Stomach (tissue), 9 donors: ENCODE measurements around the gene CCN6. TPM values are rescaled to one million over a fixed set of nuclear protein-coding genes. Genes with fewer than 3 reads are reported as not detected.
A peak's percentile ranks its signal among the peaks of the same experiment; 100 is the strongest.
"Not testable (repeated sequence)": the region's sequence is repeated elsewhere in the genome, so short reads cannot be mapped to it uniquely, and the experiment has no call there.

Source experiments
- DNase-seq, 2 donors: peaks; one replicate each; pipeline versions ENCODE4 v3.0.0 to v3.0.0-alpha.2; 2013 to 2019
- H3K27ac ChIP-seq, 5 donors: fragments of 200-600 bp in 4 of 5; sonication (generic) in 4 of 5; one replicate each; pipeline ENCODE4 v1.5.1; 2013 to 2019; ENCODE audit warnings: mild to moderate bottlenecking in 1 of 5, moderate library complexity in 1 of 5
- H3K27me3 ChIP-seq, 3 donors: fragments of 200-600 bp; sonication (generic); one replicate each; pipeline ENCODE4 v1.5.1; 2017 to 2019; ENCODE audit warnings: mixed run types in 1 of 3
- H3K36me3 ChIP-seq, 4 donors: fragments of 200-600 bp; sonication (generic); 1 replicate in 3 of 4; 2 replicates in 1 of 4; pipeline ENCODE4 v1.5.1; 2016 to 2019
- H3K4me1 ChIP-seq, 4 donors: fragments of 200-600 bp; sonication (generic); one replicate each; pipeline ENCODE4 v1.5.1; 2016 to 2019
- H3K4me3 ChIP-seq, 4 donors: fragments of 200-600 bp; sonication (generic) in 3 of 4; one replicate each; pipeline ENCODE4 v1.5.1; 2016 to 2019; ENCODE audit warnings: mild to moderate bottlenecking in 1 of 4
- H3K9me3 ChIP-seq, 4 donors: fragments of 200-600 bp; sonication (generic); one replicate each; pipeline ENCODE4 v1.5.1; 2016 to 2019
- EP300 ChIP-seq: sonication (generic); formaldehyde crosslinking; IDR thresholded peaks from one replicate; pipeline ENCODE4 v1.6.1; 2017; ENCODE audit warnings: antibody characterized with exemption
- POLR2A ChIP-seq, 4 donors: fragments of 450-650 bp; IDR thresholded peaks; one replicate each; pipeline ENCODE4 v1.6.1; 2016; ENCODE audit warnings: antibody characterized with exemption in 4 of 4, control low read depth in 2 of 4, mild to moderate bottlenecking in 1 of 4, moderate library complexity in 1 of 4
- POLR2AphosphoS5 ChIP-seq, 3 donors: sonication (generic); formaldehyde crosslinking; IDR thresholded peaks; one replicate each; pipeline ENCODE4 v1.6.1; 2016; ENCODE audit warnings: antibody characterized with exemption in 3 of 3
- WGBS, 5 donors: extraction: QIAGEN DNeasy Blood & Tissue Kit in 3 of 5; methylation state at CpG; one replicate each; pipeline versions ENCODE4 v1.1.5 to v1.1.7; 2013 to 2018; 5-methylcytosine and 5-hydroxymethylcytosine counted together
- intact Hi-C: fragments of 100-400 bp; cut with DNase I; formaldehyde crosslinking; loops from one replicate; pipeline ENCODE4 v1.15.1; 2023; ENCODE audit warnings: low total_unique reads
- polyA plus RNA-seq, 3 donors: library from polyadenylated mRNA; stranded (reverse); fragments of 200-250 nt; gene quantifications; one replicate each; pipeline ENCODE4 v1.2.3, GENCODE V29; 2013
- total RNA-seq, 5 donors: library from RNA; depleted of rRNA; stranded (reverse); fragments of >200 nt; gene quantifications; one replicate each; pipeline versions ENCODE4 v1.1.0 to v1.2.3, GENCODE V29; 2014 to 2016
- TF ChIP-seq, protein P1 (sequence below), 7 experiments: fragments of 450-650 bp in 4 of 7; fragments of 200-600 bp in 3 of 7; sonication (generic) in 3 of 7; IDR thresholded peaks; one replicate each; pipeline ENCODE4 v1.5.1; 2016 to 2019; ENCODE audit warnings: antibody characterized with exemption in 7 of 7, control low read depth in 2 of 7, mild to moderate bottlenecking in 1 of 7
- donor health status: healthy with polysubstance abuse.
- donor health status: Bipolar disorder and iron deficiency.
- donor health status: healthy.

The CCN6 gene
- total and polyA plus RNA-seq, 8 donors, result not detected

DNA sequence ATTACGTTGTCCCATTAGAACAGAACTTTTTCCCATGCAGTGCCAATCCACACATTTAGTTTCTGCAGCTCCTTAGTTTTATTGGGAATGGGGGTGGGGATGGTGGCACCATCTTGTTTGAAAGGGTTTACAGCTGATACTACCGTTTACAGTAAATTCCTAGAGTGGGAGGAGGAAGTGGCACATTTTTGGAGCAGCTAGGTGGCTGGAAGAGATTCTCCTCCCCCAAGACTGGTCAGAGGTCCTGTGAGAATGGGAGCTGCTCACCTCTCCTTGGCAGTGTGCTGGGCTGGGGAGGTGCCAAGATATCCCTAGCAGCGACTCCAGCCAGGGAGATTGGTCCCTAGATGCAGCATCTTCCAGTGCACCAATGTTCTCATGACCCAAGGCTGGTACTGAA, 12.4 kb upstream of the CCN6 start:
- intact Hi-C loops, result no loop called here

DNA sequence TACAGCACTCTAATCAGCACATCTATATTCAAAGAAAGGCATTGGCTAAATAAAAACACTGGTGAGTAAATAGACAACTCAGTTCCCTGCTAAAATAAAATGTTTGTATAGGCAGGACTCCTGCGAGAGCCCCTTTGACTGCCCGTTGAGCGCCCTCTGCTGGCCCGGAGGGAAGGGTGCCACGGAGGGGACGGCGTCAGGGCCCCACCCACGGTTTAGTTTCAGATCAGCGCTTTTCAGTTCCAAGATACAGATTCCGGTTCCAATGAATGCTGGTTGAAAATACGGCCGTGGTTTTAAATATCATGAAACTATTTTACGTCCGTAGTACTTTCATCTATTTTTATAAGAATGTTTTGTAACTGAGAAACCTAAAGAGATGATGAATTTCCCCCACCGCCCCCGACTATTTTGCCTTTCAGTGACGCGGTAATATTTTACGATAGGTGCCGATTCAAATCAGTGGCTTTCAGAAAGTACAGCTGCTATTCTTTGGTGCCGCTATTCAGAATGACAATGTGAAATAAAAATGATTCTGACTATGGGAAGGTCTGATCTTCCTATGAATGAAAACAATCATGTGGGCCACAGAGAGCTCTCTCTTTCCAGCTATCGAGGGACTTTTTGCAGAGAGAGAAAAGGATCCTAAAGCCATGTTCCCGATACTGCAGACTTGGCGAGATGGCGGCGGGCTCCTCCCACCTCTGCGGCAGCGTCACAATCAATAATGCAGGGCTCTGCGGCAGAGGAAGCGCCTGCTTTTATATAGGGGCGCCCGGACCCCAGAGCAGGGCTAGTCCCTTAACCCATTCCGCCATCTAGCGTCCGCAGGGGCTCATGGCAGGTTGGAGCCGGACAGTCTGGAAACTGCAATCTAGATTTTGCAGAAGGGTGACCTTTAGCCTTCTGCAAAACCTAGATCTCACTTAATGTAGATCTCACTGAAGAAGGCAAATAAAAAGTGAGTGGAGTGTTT, 10.6 kb upstream of the CCN6 start:
- 0% methylated on average over 36 of the region's 36 CpGs for WGBS, 5 donors
- peak in 2 of 3 donors; percentile 50 to 68 for TF ChIP-seq POLR2AphosphoS5 (IDR thresholded peaks at IDR 0.05)
- no peak for TF ChIP-seq POLR2A (IDR thresholded peaks at IDR 0.05)
- TF ChIP-seq, protein P1, sequence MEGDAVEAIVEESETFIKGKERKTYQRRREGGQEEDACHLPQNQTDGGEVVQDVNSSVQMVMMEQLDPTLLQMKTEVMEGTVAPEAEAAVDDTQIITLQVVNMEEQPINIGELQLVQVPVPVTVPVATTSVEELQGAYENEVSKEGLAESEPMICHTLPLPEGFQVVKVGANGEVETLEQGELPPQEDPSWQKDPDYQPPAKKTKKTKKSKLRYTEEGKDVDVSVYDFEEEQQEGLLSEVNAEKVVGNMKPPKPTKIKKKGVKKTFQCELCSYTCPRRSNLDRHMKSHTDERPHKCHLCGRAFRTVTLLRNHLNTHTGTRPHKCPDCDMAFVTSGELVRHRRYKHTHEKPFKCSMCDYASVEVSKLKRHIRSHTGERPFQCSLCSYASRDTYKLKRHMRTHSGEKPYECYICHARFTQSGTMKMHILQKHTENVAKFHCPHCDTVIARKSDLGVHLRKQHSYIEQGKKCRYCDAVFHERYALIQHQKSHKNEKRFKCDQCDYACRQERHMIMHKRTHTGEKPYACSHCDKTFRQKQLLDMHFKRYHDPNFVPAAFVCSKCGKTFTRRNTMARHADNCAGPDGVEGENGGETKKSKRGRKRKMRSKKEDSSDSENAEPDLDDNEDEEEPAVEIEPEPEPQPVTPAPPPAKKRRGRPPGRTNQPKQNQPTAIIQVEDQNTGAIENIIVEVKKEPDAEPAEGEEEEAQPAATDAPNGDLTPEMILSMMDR (IDR thresholded peaks at IDR 0.05), result peak in 5 of 7 experiments; percentile 85 to 95 (median 91)
- no peak for TF ChIP-seq EP300
- intact Hi-C loops, result no loop called here
- Histone ChIP-seq H3K4me1 (peaks cover 0 to 25% (median 13%) of the 10 kb centered on the region in 4 donors), H3K27me3 (no peaks in the 10 kb centered on the region), H3K27ac (peak overlapping the region; percentile 79 to 89 (median 84)), H3K36me3 (no peaks in the 10 kb centered on the region), H3K4me3 (peak overlapping the region; percentile 55 to 65 (median 60)), H3K9me3 (no peaks in the 10 kb centered on the region)
- peak; percentile 84 to 97 for DNase-seq

More for the DNA sequence above, 12.4 kb upstream of the CCN6 start:
- DNase-seq, result no peak
- TF ChIP-seq, protein P1 (IDR thresholded peaks at IDR 0.05), result no peak
- TF ChIP-seq POLR2A (IDR thresholded peaks at IDR 0.05) (no peak), POLR2AphosphoS5 (IDR thresholded peaks at IDR 0.05) (no peak), EP300 (no peak)
- Histone ChIP-seq H3K4me1 (peaks cover 0 to 34% (median 16%) of the 10 kb centered on the region in 4 donors), H3K36me3 (no peaks in the 10 kb centered on the region), H3K27ac (peak overlapping the region in 1 of 5 donors; percentile 89), H3K27me3 (no peaks in the 10 kb centered on the region), H3K9me3 (no peaks in the 10 kb centered on the region), H3K4me3 (no peak overlapping the region)
- 44 to 72% (median 52%) methylated on average over 3 of the region's 3 CpGs for WGBS, 5 donors

GRCh38 chr6:112044196-112044595, 9.7 kb upstream of the CCN6 start:
- Histone ChIP-seq H3K4me3 (no peak overlapping the region), H3K27me3 (no peaks in the 10 kb centered on the region), H3K9me3 (no peaks in the 10 kb centered on the region), H3K27ac (peak overlapping the region in 2 of 5 donors; percentile 44 to 57), H3K4me1 (peaks cover 0 to 24% (median 11%) of the 10 kb centered on the region in 4 donors), H3K36me3 (no peaks in the 10 kb centered on the region)
- 53 to 60% (median 54%) methylated on average over 8 of the region's 8 CpGs for WGBS, 5 donors
- intact Hi-C loops, result no loop called here
- TF ChIP-seq POLR2A (IDR thresholded peaks at IDR 0.05), result no peak
- TF ChIP-seq, protein P1 (IDR thresholded peaks at IDR 0.05), result no peak
- no peak for TF ChIP-seq EP300
- TF ChIP-seq POLR2AphosphoS5 (IDR thresholded peaks at IDR 0.05), result no peak
- no peak for DNase-seq

DNA sequence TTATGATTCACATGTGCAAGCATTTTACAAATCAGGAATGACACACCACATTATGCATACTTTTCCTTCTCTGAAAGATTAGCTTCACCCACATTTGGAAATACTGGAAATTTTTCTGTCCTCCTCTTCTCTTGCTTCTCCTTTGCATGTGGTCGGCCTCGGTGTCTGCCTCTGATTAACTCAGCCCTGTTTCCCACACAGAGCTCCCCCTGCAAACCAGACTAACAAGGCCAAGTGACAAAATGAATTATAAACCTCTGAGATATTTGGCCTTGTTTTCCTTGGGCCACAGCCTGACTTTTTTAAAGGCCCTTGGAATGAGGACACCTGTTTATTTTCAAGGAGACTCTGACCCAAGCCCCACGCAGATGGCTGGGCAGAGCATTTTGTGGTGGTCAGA, 9.0 kb upstream of the CCN6 start:
- TF ChIP-seq, protein P1 (IDR thresholded peaks at IDR 0.05), result no peak
- TF ChIP-seq EP300 (no peak), POLR2A (IDR thresholded peaks at IDR 0.05) (no peak), POLR2AphosphoS5 (IDR thresholded peaks at IDR 0.05) (peak in 1 of 3 donors; percentile 41)
- no peak for DNase-seq
- no peaks in the 10 kb centered on the region for H3K27me3 ChIP-seq
- no peaks in the 10 kb centered on the region for H3K36me3 ChIP-seq
- intact Hi-C loops, result no loop called here
- WGBS, 5 donors, result 60 to 79% (median 71%) methylated on average over 3 of the region's 3 CpGs
- peaks cover 0 to 24% (median 11%) of the 10 kb centered on the region in 4 donors for H3K4me1 ChIP-seq
- peak overlapping the region in 1 of 5 donors; percentile 57 for H3K27ac ChIP-seq
- no peaks in the 10 kb centered on the region for H3K9me3 ChIP-seq
- H3K4me3 ChIP-seq, result no peak overlapping the region

- H3K36me3 ChIP-seq, H3K4me3 ChIP-seq, DNase-seq, intact Hi-C loops, H3K27me3 ChIP-seq, H3K27ac ChIP-seq, H3K9me3 ChIP-seq: not testable (repeated sequence)
- WGBS, 5 donors, result 94 to 96% (median 95%) methylated on average over 17 to 25 of the region's 25 CpGs
- peaks cover 0 to 22% (median 11%) of the 10 kb centered on the region in 4 donors for H3K4me1 ChIP-seq
These were observed 6.4 kb upstream of the CCN6 start for GRCh38 chr6:112047523-112047922.
